H1 (cell line): ENCODE measurements around the gene CHPT1. TPM values are rescaled to one million over a fixed set of nuclear protein-coding genes. Genes with fewer than 3 reads are reported as not detected.

Experiments used
- BRCA1 ChIP-seq: IDR thresholded peaks from 2 replicates; pipeline ENCODE4 v1.6.1; 2012; ENCODE audit warnings: low read depth, low read length, improper control_type of control experiment
- CREB1 ChIP-seq: IDR thresholded peaks from 2 replicates; pipeline ENCODE4 v1.6.1; 2012; ENCODE audit warnings: inconsistent platforms
- EZH2 ChIP-seq: fragments of 200-600 bp; sonication (generic); IDR thresholded peaks from 2 replicates; pipeline ENCODE4 v1.7.1; 2012; ENCODE audit warnings: low read depth, mild to moderate bottlenecking, moderate library complexity, low read length, inconsistent platforms; ENCODE audit not compliant: severe bottlenecking
- FOSL1 ChIP-seq: IDR thresholded peaks from 2 replicates; pipeline ENCODE4 v1.6.1; 2011; ENCODE audit warnings: mild to moderate bottlenecking, low read depth, low read length, moderate library complexity; ENCODE audit not compliant: insufficient read depth
- GABPA ChIP-seq: IDR thresholded peaks from 2 replicates; pipeline ENCODE4 v1.6.1; 2011; ENCODE audit warnings: mild to moderate bottlenecking, low read length, moderate library complexity, borderline replicate concordance; ENCODE audit not compliant: insufficient read depth
- GTF2F1 ChIP-seq: IDR thresholded peaks from 2 replicates; pipeline ENCODE4 v1.6.1; 2012; ENCODE audit warnings: low read depth, low read length, improper control_type of control experiment, borderline replicate concordance
- KDM4A ChIP-seq: IDR thresholded peaks from one replicate; pipeline ENCODE4 v1.7.1; 2012; ENCODE audit warnings: low read depth, mild to moderate bottlenecking, moderate library complexity, low read length, inconsistent platforms; ENCODE audit not compliant: severe bottlenecking
- POLR2AphosphoS5 ChIP-seq: IDR thresholded peaks from 2 replicates; pipeline ENCODE4 v1.6.1; 2011; ENCODE audit warnings: low read depth, low read length
- POU5F1 ChIP-seq: IDR thresholded peaks from 2 replicates; pipeline ENCODE4 v1.6.1; 2011; ENCODE audit warnings: low read depth, mild to moderate bottlenecking, low read length, moderate library complexity
- RBBP5 ChIP-seq: IDR thresholded peaks from 2 replicates; pipeline ENCODE4 v1.7.1; 2012; ENCODE audit warnings: low read depth, mild to moderate bottlenecking, inconsistent platforms, low read length, moderate library complexity, borderline replicate concordance
- RFX5 ChIP-seq: IDR thresholded peaks from 2 replicates; pipeline ENCODE4 v1.6.1; 2011; ENCODE audit warnings: low read depth, low read length, improper control_type of control experiment, borderline replicate concordance
- RXRA ChIP-seq: IDR thresholded peaks from 2 replicates; pipeline ENCODE4 v1.6.1; 2011; ENCODE audit warnings: low read depth, mild to moderate bottlenecking, low read length, moderate library complexity; ENCODE audit not compliant: insufficient read depth
- SAP30 ChIP-seq: fragments of 300-600 bp; sonication (generic); IDR thresholded peaks from 2 replicates; pipeline ENCODE4 v1.7.1; 2012; ENCODE audit warnings: low read length, moderate library complexity, mild to moderate bottlenecking, inconsistent platforms; ENCODE audit not compliant: insufficient read depth, insufficient replicate concordance
- SIN3A ChIP-seq, 2 experiments: IDR thresholded peaks in 1 of 2; conservative IDR thresholded peaks in 1 of 2; 2 replicates each; pipeline ENCODE4 v1.6.1; 2011 to 2012; ENCODE audit warnings: low read length in 2 of 2, improper control_type of control experiment in 1 of 2, low read depth in 1 of 2, mild to moderate bottlenecking in 1 of 2
- SIRT6 ChIP-seq: IDR thresholded peaks from one replicate; pipeline ENCODE4 v1.7.1; 2012; ENCODE audit warnings: low read length, inconsistent platforms
- SP2 ChIP-seq: IDR thresholded peaks from 2 replicates; pipeline ENCODE4 v1.6.1; 2012; ENCODE audit warnings: mild to moderate bottlenecking, low read length, inconsistent platforms
- TEAD4 ChIP-seq: IDR thresholded peaks from 2 replicates; pipeline ENCODE4 v1.6.1; 2012; ENCODE audit warnings: low read depth, low read length, inconsistent platforms, mixed read lengths
- ZNF274 ChIP-seq: IDR thresholded peaks from 2 replicates; pipeline ENCODE4 v1.7.0; 2012; ENCODE audit warnings: low read length, borderline replicate concordance; ENCODE audit errors: extremely low read depth
- polyA plus RNA-seq, 7 experiments: library from polyadenylated mRNA; depleted of rRNA in 3 of 7; stranded (reverse) in 5 of 7; unstranded in 2 of 7; fragments of >200 nt in 5 of 7; fragments of 200-250 nt in 2 of 7; gene quantifications; 1 replicate in 5 of 7; 2 replicates in 1 of 7; 4 replicates in 1 of 7; pipeline versions ENCODE4 v1.2.1 to v1.2.3, GENCODE V29; 2011 to 2013; ENCODE audit warnings: missing spikeins in 2 of 7, mixed read lengths in 2 of 7
- total RNA-seq: library from RNA; stranded (reverse); fragmentation: NEBNext Ultra II Directional; extraction: Animal tissue kit (Norgen Biotek cat#: 25700); gene quantifications from 2 replicates; pipeline ENCODE4 v1.2.1, GENCODE V29; 2021
- TF ChIP-seq, protein P1 (sequence below), 3 experiments: IDR thresholded peaks; 1 replicate in 2 of 3; 2 replicates in 1 of 3; pipeline versions ENCODE4 v1.5.1 to v1.6.1; 2011; ENCODE audit warnings: low read length in 3 of 3, mild to moderate bottlenecking in 3 of 3, inconsistent platforms in 2 of 3, low read depth in 1 of 3, moderate library complexity in 1 of 3; ENCODE audit not compliant: insufficient read depth in 1 of 3; ENCODE audit errors: control extremely low read depth in 1 of 3
- TF ChIP-seq, protein P2 (sequence below): IDR thresholded peaks from 2 replicates; pipeline ENCODE4 v1.6.1; 2012; ENCODE audit warnings: inconsistent platforms
- TF ChIP-seq, protein P3 (sequence below): IDR thresholded peaks from 2 replicates; pipeline ENCODE4 v1.6.1; 2012; ENCODE audit warnings: inconsistent platforms

Gene CHPT1
- total and polyA plus RNA-seq, 2 of the 8 experiments (the other 6 are each of a cell fraction or from before 2014, with no cell fraction given), result 13.3 to 22.5 TPM

DNA sequence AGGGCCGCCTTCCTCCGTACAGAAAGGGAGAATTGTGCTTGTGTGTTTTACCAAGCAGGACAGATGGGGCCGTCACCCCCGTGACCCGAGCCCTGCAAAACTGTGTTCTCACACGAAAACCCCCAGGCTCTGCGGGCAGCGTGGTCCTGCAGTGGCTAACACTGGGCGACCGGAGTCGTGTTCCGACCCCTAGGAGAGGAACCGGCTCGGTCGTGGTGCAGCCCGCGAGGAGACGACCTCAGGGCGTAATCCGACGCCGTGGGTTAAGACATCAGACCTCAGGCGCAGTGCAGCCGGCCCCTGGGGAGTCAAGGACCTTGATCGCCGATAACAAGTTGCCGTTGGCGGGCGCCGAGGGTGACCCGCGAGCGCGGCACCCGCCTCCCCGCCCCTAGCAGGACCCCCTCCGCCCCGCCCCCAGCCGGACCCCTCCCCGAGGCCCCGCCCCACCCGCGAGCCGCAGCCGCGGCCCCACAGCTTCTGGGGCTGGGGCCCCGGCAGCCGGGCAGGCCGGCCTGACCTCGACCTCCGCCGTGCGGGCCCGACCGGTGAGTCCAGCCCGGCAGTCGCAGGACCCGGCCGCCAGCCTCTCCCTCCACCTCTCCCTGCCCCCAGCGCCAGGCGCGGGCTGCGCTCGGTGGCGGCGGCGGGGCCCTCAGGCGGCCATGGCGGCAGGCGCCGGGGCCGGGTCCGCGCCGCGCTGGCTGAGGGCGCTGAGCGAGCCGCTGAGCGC is at the start of gene CHPT1 (continued):
- TF ChIP-seq RBBP5 (no peak), TEAD4 (no peak), SAP30 (no peak), SIN3A (conservative IDR thresholded peaks at IDR 0.05 in 1 of 2, IDR thresholded peaks at IDR 0.05 in 1 of 2; ENCODE audit: low read depth in 1 of 2, low read length in 2 of 2) (no peak), CREB1 (0 out of 2 replicates have a peak, but pooled peaks have one; percentile 27), RFX5 (no peak), RXRA (no peak), SP2 (no peak), SIRT6 (no peak), BRCA1 (no peak), EZH2 (peak; percentile 4), GABPA (no peak), GTF2F1 (no peak), ZNF274 (no peak), POLR2AphosphoS5 (no peak), FOSL1 (no peak), POU5F1 (no peak), KDM4A (peak; percentile 54)
- TF ChIP-seq, protein P1, sequence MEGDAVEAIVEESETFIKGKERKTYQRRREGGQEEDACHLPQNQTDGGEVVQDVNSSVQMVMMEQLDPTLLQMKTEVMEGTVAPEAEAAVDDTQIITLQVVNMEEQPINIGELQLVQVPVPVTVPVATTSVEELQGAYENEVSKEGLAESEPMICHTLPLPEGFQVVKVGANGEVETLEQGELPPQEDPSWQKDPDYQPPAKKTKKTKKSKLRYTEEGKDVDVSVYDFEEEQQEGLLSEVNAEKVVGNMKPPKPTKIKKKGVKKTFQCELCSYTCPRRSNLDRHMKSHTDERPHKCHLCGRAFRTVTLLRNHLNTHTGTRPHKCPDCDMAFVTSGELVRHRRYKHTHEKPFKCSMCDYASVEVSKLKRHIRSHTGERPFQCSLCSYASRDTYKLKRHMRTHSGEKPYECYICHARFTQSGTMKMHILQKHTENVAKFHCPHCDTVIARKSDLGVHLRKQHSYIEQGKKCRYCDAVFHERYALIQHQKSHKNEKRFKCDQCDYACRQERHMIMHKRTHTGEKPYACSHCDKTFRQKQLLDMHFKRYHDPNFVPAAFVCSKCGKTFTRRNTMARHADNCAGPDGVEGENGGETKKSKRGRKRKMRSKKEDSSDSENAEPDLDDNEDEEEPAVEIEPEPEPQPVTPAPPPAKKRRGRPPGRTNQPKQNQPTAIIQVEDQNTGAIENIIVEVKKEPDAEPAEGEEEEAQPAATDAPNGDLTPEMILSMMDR (IDR thresholded peaks at IDR 0.05; ENCODE audit: control extremely low read depth in 1 of 3, insufficient read depth in 1 of 3, low read depth in 1 of 3, low read length in 3 of 3), result no peak
- TF ChIP-seq, protein P2, sequence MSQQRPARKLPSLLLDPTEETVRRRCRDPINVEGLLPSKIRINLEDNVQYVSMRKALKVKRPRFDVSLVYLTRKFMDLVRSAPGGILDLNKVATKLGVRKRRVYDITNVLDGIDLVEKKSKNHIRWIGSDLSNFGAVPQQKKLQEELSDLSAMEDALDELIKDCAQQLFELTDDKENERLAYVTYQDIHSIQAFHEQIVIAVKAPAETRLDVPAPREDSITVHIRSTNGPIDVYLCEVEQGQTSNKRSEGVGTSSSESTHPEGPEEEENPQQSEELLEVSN, result no peak
- TF ChIP-seq, protein P3, sequence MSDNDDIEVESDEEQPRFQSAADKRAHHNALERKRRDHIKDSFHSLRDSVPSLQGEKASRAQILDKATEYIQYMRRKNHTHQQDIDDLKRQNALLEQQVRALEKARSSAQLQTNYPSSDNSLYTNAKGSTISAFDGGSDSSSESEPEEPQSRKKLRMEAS, result peak; percentile 22; the same call in 1 of the 2 replicates
